Measurements from ENCODE around the gene FPR1. TPM values are rescaled to one million over a fixed set of nuclear protein-coding genes. Genes with fewer than 3 reads are reported as not detected.

FPR1 gene
- total RNA-seq, 1 donor from 2014 or later, result not detected

GRCh38 chr19:51780270-51780669, 28.6 kb upstream of the FPR1 start:
- Histone ChIP-seq H3K4me2 (ENCODE audit: low read length) (no peak overlapping the region), H3K4me3 (ENCODE audit: insufficient read depth, low read depth, low read length) (no peak overlapping the region), H3K27me3 (ENCODE audit: insufficient read depth, low read length) (peaks cover 4% of the 10 kb centered on the region), H3K27ac (ENCODE audit: low read depth, low read length) (no peak overlapping the region), H2AFZ (ENCODE audit: low read depth, low read length) (no peak overlapping the region), H3K4me1 (ENCODE audit: insufficient read depth, low read length) (no peaks in the 10 kb centered on the region), H3K9me3 (ENCODE audit: insufficient read depth, low read depth, low read length) (no peaks in the 10 kb centered on the region), H3K79me2 (ENCODE audit: insufficient read depth, low read length) (no peaks in the 10 kb centered on the region), H3K9ac (ENCODE audit: low read length) (no peak overlapping the region), H4K20me1 (ENCODE audit: insufficient read depth, low read length) (no peaks in the 10 kb centered on the region), H3K36me3 (ENCODE audit: insufficient read depth, low read length) (no peaks in the 10 kb centered on the region)
- H3K9me3 Mint-ChIP-seq (ENCODE audit: unreplicated experiment), result no peaks in the 10 kb centered on the region
- no peaks in the 10 kb centered on the region for H3K4me1 Mint-ChIP-seq (ENCODE audit: low read depth, unreplicated experiment)
- no peak for FAIRE-seq
- no peak for TF ChIP-seq EZH2 (IDR thresholded peaks at IDR 0.05; ENCODE audit: insufficient read depth, low read length)
- TF ChIP-seq, protein P1, sequence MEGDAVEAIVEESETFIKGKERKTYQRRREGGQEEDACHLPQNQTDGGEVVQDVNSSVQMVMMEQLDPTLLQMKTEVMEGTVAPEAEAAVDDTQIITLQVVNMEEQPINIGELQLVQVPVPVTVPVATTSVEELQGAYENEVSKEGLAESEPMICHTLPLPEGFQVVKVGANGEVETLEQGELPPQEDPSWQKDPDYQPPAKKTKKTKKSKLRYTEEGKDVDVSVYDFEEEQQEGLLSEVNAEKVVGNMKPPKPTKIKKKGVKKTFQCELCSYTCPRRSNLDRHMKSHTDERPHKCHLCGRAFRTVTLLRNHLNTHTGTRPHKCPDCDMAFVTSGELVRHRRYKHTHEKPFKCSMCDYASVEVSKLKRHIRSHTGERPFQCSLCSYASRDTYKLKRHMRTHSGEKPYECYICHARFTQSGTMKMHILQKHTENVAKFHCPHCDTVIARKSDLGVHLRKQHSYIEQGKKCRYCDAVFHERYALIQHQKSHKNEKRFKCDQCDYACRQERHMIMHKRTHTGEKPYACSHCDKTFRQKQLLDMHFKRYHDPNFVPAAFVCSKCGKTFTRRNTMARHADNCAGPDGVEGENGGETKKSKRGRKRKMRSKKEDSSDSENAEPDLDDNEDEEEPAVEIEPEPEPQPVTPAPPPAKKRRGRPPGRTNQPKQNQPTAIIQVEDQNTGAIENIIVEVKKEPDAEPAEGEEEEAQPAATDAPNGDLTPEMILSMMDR (IDR thresholded peaks at IDR 0.05; ENCODE audit: insufficient read depth, low read depth, low read length), result no peak
- no peaks in the 10 kb centered on the region for H3K36me3 Mint-ChIP-seq (ENCODE audit: low read depth, unreplicated experiment)
- H3K27me3 Mint-ChIP-seq (ENCODE audit: low read depth, unreplicated experiment), result peaks cover 32% of the 10 kb centered on the region
- DNase-seq (ENCODE audit: low read depth), result no peak
- no peak overlapping the region for H3K4me3 Mint-ChIP-seq (ENCODE audit: unreplicated experiment)
- no peak overlapping the region for H3K27ac Mint-ChIP-seq (ENCODE audit: unreplicated experiment)

GRCh38 chr19:51779703-51780102, 28.0 kb upstream of the FPR1 start:
- H3K4me2 ChIP-seq (ENCODE audit: low read length), result no peak overlapping the region
- Mint-ChIP-seq H3K4me3 (ENCODE audit: unreplicated experiment) (no peak overlapping the region), H3K9me3 (ENCODE audit: unreplicated experiment) (no peaks in the 10 kb centered on the region), H3K27ac (ENCODE audit: unreplicated experiment) (no peak overlapping the region), H3K27me3 (ENCODE audit: low read depth, unreplicated experiment) (peaks cover 34% of the 10 kb centered on the region), H3K36me3 (ENCODE audit: low read depth, unreplicated experiment) (no peaks in the 10 kb centered on the region), H3K4me1 (ENCODE audit: low read depth, unreplicated experiment) (no peaks in the 10 kb centered on the region)
- no peak overlapping the region for H2AFZ ChIP-seq (ENCODE audit: low read depth, low read length)
- no peaks in the 10 kb centered on the region for H3K36me3 ChIP-seq (ENCODE audit: insufficient read depth, low read length)
- H3K4me3 ChIP-seq (ENCODE audit: insufficient read depth, low read depth, low read length), result no peak overlapping the region
- no peaks in the 10 kb centered on the region for H3K9me3 ChIP-seq (ENCODE audit: insufficient read depth, low read depth, low read length)
- no peak overlapping the region for H3K27ac ChIP-seq (ENCODE audit: low read depth, low read length)
- H3K4me1 ChIP-seq (ENCODE audit: insufficient read depth, low read length), result no peaks in the 10 kb centered on the region
- H3K79me2 ChIP-seq (ENCODE audit: insufficient read depth, low read length), result no peaks in the 10 kb centered on the region
- FAIRE-seq (no peak), DNase-seq (ENCODE audit: low read depth) (no peak)
- no peaks in the 10 kb centered on the region for H4K20me1 ChIP-seq (ENCODE audit: insufficient read depth, low read length)
- TF ChIP-seq EZH2 (IDR thresholded peaks at IDR 0.05; ENCODE audit: insufficient read depth, low read length), result no peak
- TF ChIP-seq, protein P1 (IDR thresholded peaks at IDR 0.05; ENCODE audit: insufficient read depth, low read depth, low read length), result no peak
- H3K27me3 ChIP-seq (ENCODE audit: insufficient read depth, low read length), result peaks cover 4% of the 10 kb centered on the region
- no peak overlapping the region for H3K9ac ChIP-seq (ENCODE audit: low read length)

GRCh38 chr19:51779181-51779580, 27.5 kb upstream of the FPR1 start:
- H3K9me3 Mint-ChIP-seq (ENCODE audit: unreplicated experiment), result no peaks in the 10 kb centered on the region
- no peak for TF ChIP-seq EZH2 (IDR thresholded peaks at IDR 0.05; ENCODE audit: insufficient read depth, low read length)
- H3K4me3 ChIP-seq (ENCODE audit: insufficient read depth, low read depth, low read length), result no peak overlapping the region
- H3K27ac Mint-ChIP-seq (ENCODE audit: unreplicated experiment), result no peak overlapping the region
- H2AFZ ChIP-seq (ENCODE audit: low read depth, low read length), result no peak overlapping the region
- FAIRE-seq, result no peak
- no peak overlapping the region for H3K27ac ChIP-seq (ENCODE audit: low read depth, low read length)
- H3K27me3 Mint-ChIP-seq (ENCODE audit: low read depth, unreplicated experiment), result peaks cover 34% of the 10 kb centered on the region
- H3K4me2 ChIP-seq (ENCODE audit: low read length), result no peak overlapping the region
- no peak for DNase-seq (ENCODE audit: low read depth)
- no peak overlapping the region for H3K4me3 Mint-ChIP-seq (ENCODE audit: unreplicated experiment)
- H3K27me3 ChIP-seq (ENCODE audit: insufficient read depth, low read length), result peaks cover 4% of the 10 kb centered on the region
- no peaks in the 10 kb centered on the region for H3K4me1 Mint-ChIP-seq (ENCODE audit: low read depth, unreplicated experiment)
- no peaks in the 10 kb centered on the region for H3K79me2 ChIP-seq (ENCODE audit: insufficient read depth, low read length)
- no peaks in the 10 kb centered on the region for H3K36me3 Mint-ChIP-seq (ENCODE audit: low read depth, unreplicated experiment)
- H3K4me1 ChIP-seq (ENCODE audit: insufficient read depth, low read length), result no peaks in the 10 kb centered on the region
- no peaks in the 10 kb centered on the region for H3K9me3 ChIP-seq (ENCODE audit: insufficient read depth, low read depth, low read length)
- H3K9ac ChIP-seq (ENCODE audit: low read length), result no peak overlapping the region
- H3K36me3 ChIP-seq (ENCODE audit: insufficient read depth, low read length), result no peaks in the 10 kb centered on the region
- no peaks in the 10 kb centered on the region for H4K20me1 ChIP-seq (ENCODE audit: insufficient read depth, low read length)
